A549 treated with DMSO at 1 μM for 4 hours (cell line): ENCODE results near the gene BRPF1. TPM values are rescaled to one million over a fixed set of nuclear protein-coding genes. Genes with fewer than 3 reads are reported as not detected.

ENCODE experiments used
- total RNA-seq: library from RNA; stranded (reverse); fragments of 200-300 nt; extraction: Qiagen RNA extraction; gene quantifications from 5 replicates; pipeline ENCODE4 v1.2.3, GENCODE V29; 2022; ENCODE audit warnings: low read depth

BRPF1 gene
- total RNA-seq, result 17.5 to 20.7 TPM (median 19.1 TPM) in 5 replicates

GRCh38 chr3:9731206-9732079, at the start of gene BRPF1:
Gene BRPF1, plus strand, starts transcription at chr3:9731735. Its CDS starts 2,406 bp downstream, at chr3:9734141.

GRCh38 chr3:9703736-9704346, 27.7 kb upstream of the BRPF1 start, which contains the start of gene CPNE9:
Gene CPNE9, plus strand, starts transcription at chr3:9703833. Its CDS starts 164 bp downstream, at chr3:9703997.

GRCh38 chr3:9749645-9750555, 18.4 kb downstream of the BRPF1 start, which contains the start of gene OGG1:
Gene OGG1, plus strand, starts transcription at chr3:9749952. Its CDS starts 335 bp downstream, at chr3:9750287.

DNA sequence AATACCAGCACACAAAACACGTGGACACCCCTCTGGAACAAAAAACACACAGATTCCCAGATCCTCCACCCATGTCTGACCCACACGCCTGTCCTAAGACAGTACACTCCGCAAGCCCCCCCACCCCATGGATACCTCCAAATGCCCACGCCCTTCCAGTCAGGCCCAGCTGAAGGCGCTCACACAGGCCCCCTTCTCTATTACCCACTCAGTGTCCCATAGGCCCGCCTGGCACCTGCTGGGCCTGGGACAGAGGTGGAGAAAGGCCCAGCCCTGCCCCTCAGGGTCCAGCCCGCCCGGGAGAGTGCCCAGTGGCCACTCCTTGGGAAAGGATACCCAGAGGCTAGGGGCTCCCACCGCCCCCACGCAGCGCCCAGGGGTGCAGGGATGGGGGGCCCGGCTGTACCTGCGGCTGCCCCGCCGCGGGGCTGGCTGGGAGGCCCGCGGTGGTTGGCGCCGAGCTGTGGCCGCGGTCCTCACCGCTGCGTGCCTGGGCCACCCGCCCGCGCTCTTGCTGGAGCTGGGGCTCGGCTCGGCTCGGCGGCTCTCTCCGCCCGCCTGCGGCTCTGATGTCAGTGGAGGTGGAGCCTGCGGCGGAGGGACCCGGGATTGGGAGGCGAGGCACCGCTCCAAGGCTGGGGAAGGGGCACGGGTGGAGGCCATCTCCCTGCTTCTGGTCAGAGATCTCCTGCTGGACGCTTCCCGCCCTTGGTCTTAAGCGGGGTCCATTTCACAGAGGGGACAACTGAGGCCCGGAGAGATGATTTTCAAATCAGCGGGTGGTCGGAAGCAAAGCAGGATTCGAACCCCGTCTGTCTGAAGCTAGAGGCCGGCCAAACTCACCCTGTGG, 38.1 kb downstream of the BRPF1 start, which contains the start of gene CAMK1:
TSS of gene CAMK1 (minus strand) at position 522 of the 850 bp plus-strand sequence. CDS start 2,198 bp downstream, outside the sequence.

GRCh38 chr3:9792405-9793160, 61.0 kb downstream of the BRPF1 start, which contains the start of the genes ARPC4 and TADA3:
Gene ARPC4, plus strand, starts transcription at chr3:9793082. Its CDS starts 40 bp downstream, at chr3:9793122.
Gene TADA3, minus strand, starts transcription at chr3:9792473. Its CDS starts 1,007 bp downstream, at chr3:9791466.

Other genes with a start within 250 kb of the BRPF1 start
- 0.06 to 0.15 TPM (median 0.08 TPM) in 5 replicates for gene LHFPL4, start 177.9 kb upstream of the BRPF1 start, total RNA-seq
- 25.3 to 30.0 TPM (median 28.7 TPM) in 5 replicates for gene MTMR14, start 82.2 kb upstream of the BRPF1 start, total RNA-seq
- 0.08 to 0.33 TPM (median 0.15 TPM) in 4 of 5 replicates, not detected in the other for gene CPNE9, start 27.9 kb upstream of the BRPF1 start, total RNA-seq
- 15.3 to 17.3 TPM (median 16.3 TPM) in 5 replicates for gene OGG1, start 18.2 kb downstream of the BRPF1 start, total RNA-seq
- gene CAMK1, start 38.2 kb downstream of the BRPF1 start, total RNA-seq, result 13.0 to 18.9 TPM (median 16.3 TPM) in 5 replicates
- gene TADA3, start 60.7 kb downstream of the BRPF1 start, total RNA-seq, result 55.6 to 60.5 TPM (median 58.6 TPM) in 5 replicates
- 148 to 226 TPM (median 154 TPM) in 5 replicates for gene ARPC4, start 61.3 kb downstream of the BRPF1 start, total RNA-seq
- 6.3 to 8.5 TPM (median 7.1 TPM) in 5 replicates for gene TTLL3, start 78.5 kb downstream of the BRPF1 start, total RNA-seq
- gene RPUSD3, start 112.3 kb downstream of the BRPF1 start, total RNA-seq, result 32.9 to 46.8 TPM (median 41.2 TPM) in 5 replicates
- 1.8 to 2.8 TPM (median 2.1 TPM) in 5 replicates for gene CIDEC, start 148.5 kb downstream of the BRPF1 start, total RNA-seq
- gene JAGN1, start 158.9 kb downstream of the BRPF1 start, total RNA-seq, result 52.1 to 69.3 TPM (median 64.3 TPM) in 5 replicates
- 0.76 to 1.1 TPM (median 0.95 TPM) in 5 replicates for gene IL17RE, start 171.1 kb downstream of the BRPF1 start, total RNA-seq
- 13.6 to 15.7 TPM (median 15.2 TPM) in 5 replicates for gene IL17RC, start 185.4 kb downstream of the BRPF1 start, total RNA-seq
- gene CRELD1, start 202.1 kb downstream of the BRPF1 start, total RNA-seq, result 8.3 to 11.4 TPM (median 11.0 TPM) in 5 replicates
- 1.0 to 1.5 TPM (median 1.4 TPM) in 5 replicates for gene PRRT3, start 220.7 kb downstream of the BRPF1 start, total RNA-seq